Panc1 (cell line): ENCODE results near the gene OLFML1. TPM values are rescaled to one million over a fixed set of nuclear protein-coding genes. Genes with fewer than 3 reads are reported as not detected.

Experiments
- ATAC-seq: fragments of 200-7000 bp; cut with Tn5 transposase; 2 replicates; pipeline ENCODE4 v1.9.1; 2020; ENCODE audit warnings: mild to moderate bottlenecking, moderate library complexity
- BruUV-seq: library from RNA; stranded (reverse); fragments of 400-500 nt; replicated peaks from 2 replicates; lab custom pipeline; 2021; lab: Mats Ljungman, UMichigan
- CTCF ChIA-PET: fragments of 300-600 bp; sonication (Branson Sonifier 250); formaldehyde crosslinking; loops from one replicate; lab custom pipeline; 2022; ENCODE audit warnings: antibody characterized with exemption; lab: Charles Lee
- POLR2A ChIA-PET: fragments of 300-600 bp; sonication (Branson Sonifier 250); formaldehyde crosslinking; loops from one replicate; lab custom pipeline; 2022; ENCODE audit warnings: antibody characterized with exemption; lab: Charles Lee
- DNase-seq: peaks from one replicate; pipeline ENCODE4 v3.0.0-alpha.2; 2010; ENCODE audit warnings: low read depth, low spot score
- H3K27ac ChIP-seq: 2 replicates; pipeline ENCODE4 v1.5.1; 2011; ENCODE audit warnings: mild to moderate bottlenecking, low read length, inconsistent platforms
- H3K27me3 ChIP-seq: fragments of 200-500 bp; sonication (Bioruptor generic); 2 replicates; pipeline ENCODE4 v1.6.0; 2014; ENCODE audit warnings: low read length, inconsistent platforms; ENCODE audit not compliant: control insufficient read depth, insufficient read depth
- H3K36me3 ChIP-seq: fragments of 200-500 bp; sonication (Bioruptor generic); 2 replicates; pipeline ENCODE4 v1.5.1; 2014; ENCODE audit warnings: inconsistent platforms, mild to moderate bottlenecking, low read length, moderate library complexity; ENCODE audit not compliant: control insufficient read depth, insufficient read depth
- H3K4me1 ChIP-seq: 2 replicates; pipeline ENCODE4 v1.5.1; 2011; ENCODE audit warnings: inconsistent platforms, mild to moderate bottlenecking, low read length, moderate library complexity; ENCODE audit not compliant: control insufficient read depth, insufficient read depth
- H3K4me3 ChIP-seq, 2 experiments: 2 replicates each; pipeline ENCODE4 v1.5.1; 2011 to 2012; ENCODE audit warnings: low read depth in 2 of 2, low read length in 2 of 2, mild to moderate bottlenecking in 2 of 2, inconsistent platforms in 1 of 2, moderate library complexity in 1 of 2
- H3K9me3 ChIP-seq: fragments of 200-500 bp; sonication (Bioruptor generic); 2 replicates; pipeline ENCODE4 v1.5.1; 2014; ENCODE audit warnings: low read depth, mild to moderate bottlenecking, inconsistent platforms, low read length, moderate library complexity; ENCODE audit not compliant: control insufficient read depth, insufficient read depth
- POLR2AphosphoS5 ChIP-seq: IDR thresholded peaks from 2 replicates; pipeline ENCODE4 v1.6.1; 2012; ENCODE audit warnings: mild to moderate bottlenecking, low read depth, low read length, moderate library complexity
- REST ChIP-seq, 2 experiments: IDR thresholded peaks; 2 replicates each; pipeline ENCODE4 v1.6.1; 2011 to 2012; ENCODE audit warnings: low read depth in 2 of 2, control low read depth in 1 of 2, low read length in 1 of 2, mild to moderate bottlenecking in 1 of 2, moderate library complexity in 1 of 2; ENCODE audit not compliant: insufficient read depth in 1 of 2
- SIN3A ChIP-seq: IDR thresholded peaks from 2 replicates; pipeline ENCODE4 v1.6.1; 2012; ENCODE audit warnings: low read depth, mild to moderate bottlenecking, low read length, moderate library complexity, borderline replicate concordance; ENCODE audit not compliant: insufficient read depth
- TCF7L2 ChIP-seq: IDR thresholded peaks from 2 replicates; pipeline ENCODE4 v1.6.1; 2011; ENCODE audit warnings: mild to moderate bottlenecking, low read depth, low read length, inconsistent platforms
- in situ Hi-C: cut with HindIII; loops from 2 replicates; pipeline ENCODE4 v1.10.0; 2016; ENCODE audit warnings: low sequenced_read_pairs, low pct_unique_long_range_greater_than_20kb
- intact Hi-C: fragments of 100-400 bp; cut with micrococcal nuclease; formaldehyde crosslinking; loops from one replicate; pipeline ENCODE4 v1.10.0; 2022; ENCODE audit not compliant: unreplicated experiment
- total RNA-seq: library from RNA; stranded (reverse); gene quantifications from one replicate; pipeline ENCODE4 v1.2.1, GENCODE V29; 2021; ENCODE audit not compliant: unreplicated experiment
- TF ChIP-seq, protein P1 (sequence below): fragments of 450-650 bp; IDR thresholded peaks from 2 replicates; pipeline ENCODE4 v1.5.1; 2017; ENCODE audit warnings: mild to moderate bottlenecking

OLFML1 gene
- total RNA-seq, 1 experiment from 2014 or later = not detected

DNA sequence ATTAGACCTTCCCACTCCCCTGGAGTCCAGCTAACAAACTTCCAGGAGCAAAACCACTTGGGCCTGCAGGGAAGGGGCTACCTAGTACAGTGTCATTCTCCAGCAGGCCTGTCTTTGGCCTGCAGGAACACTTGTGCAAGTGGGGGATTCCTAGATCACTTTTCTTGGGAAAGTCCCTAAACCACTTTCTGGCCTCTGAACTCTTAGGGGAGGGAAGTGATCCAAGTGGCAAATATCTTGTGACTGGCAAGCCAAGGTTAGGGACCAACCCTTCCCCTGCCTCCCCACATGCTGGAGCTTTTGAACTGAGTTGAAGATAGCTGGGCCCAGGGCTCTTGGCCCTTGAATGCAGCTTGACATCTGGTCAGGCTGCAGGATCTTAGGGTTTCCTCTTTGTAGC is 45.7 kb downstream of the OLFML1 start:
- no peak for DNase-seq
- TF ChIP-seq, protein P1, sequence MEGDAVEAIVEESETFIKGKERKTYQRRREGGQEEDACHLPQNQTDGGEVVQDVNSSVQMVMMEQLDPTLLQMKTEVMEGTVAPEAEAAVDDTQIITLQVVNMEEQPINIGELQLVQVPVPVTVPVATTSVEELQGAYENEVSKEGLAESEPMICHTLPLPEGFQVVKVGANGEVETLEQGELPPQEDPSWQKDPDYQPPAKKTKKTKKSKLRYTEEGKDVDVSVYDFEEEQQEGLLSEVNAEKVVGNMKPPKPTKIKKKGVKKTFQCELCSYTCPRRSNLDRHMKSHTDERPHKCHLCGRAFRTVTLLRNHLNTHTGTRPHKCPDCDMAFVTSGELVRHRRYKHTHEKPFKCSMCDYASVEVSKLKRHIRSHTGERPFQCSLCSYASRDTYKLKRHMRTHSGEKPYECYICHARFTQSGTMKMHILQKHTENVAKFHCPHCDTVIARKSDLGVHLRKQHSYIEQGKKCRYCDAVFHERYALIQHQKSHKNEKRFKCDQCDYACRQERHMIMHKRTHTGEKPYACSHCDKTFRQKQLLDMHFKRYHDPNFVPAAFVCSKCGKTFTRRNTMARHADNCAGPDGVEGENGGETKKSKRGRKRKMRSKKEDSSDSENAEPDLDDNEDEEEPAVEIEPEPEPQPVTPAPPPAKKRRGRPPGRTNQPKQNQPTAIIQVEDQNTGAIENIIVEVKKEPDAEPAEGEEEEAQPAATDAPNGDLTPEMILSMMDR = no peak
- TF ChIP-seq REST (IDR thresholded peaks at IDR 0.05; ENCODE audit: insufficient read depth in 1 of 2, low read depth in 2 of 2, low read length in 1 of 2) (no peak), POLR2AphosphoS5 (no peak), SIN3A (no peak), TCF7L2 (no peak)
- Histone ChIP-seq H3K27ac (no peak overlapping the region), H3K36me3 (no peaks in the 10 kb centered on the region), H3K27me3 (no peaks in the 10 kb centered on the region), H3K9me3 (no peaks in the 10 kb centered on the region), H3K4me3 (no peak overlapping the region), H3K4me1 (no peaks in the 10 kb centered on the region)
- ChIA-PET CTCF (interaction anchor here (1.3 kb wide), 1 partner anchor 40 kb away, joined by 4 read pairs; no protein-coding TSS in a partner anchor), POLR2A (no interaction called here)
- ATAC-seq = no peak
- intact Hi-C loops (no loop called here), in situ Hi-C loops (no loop called here)
- BruUV-seq = no TSS peak

DNA sequence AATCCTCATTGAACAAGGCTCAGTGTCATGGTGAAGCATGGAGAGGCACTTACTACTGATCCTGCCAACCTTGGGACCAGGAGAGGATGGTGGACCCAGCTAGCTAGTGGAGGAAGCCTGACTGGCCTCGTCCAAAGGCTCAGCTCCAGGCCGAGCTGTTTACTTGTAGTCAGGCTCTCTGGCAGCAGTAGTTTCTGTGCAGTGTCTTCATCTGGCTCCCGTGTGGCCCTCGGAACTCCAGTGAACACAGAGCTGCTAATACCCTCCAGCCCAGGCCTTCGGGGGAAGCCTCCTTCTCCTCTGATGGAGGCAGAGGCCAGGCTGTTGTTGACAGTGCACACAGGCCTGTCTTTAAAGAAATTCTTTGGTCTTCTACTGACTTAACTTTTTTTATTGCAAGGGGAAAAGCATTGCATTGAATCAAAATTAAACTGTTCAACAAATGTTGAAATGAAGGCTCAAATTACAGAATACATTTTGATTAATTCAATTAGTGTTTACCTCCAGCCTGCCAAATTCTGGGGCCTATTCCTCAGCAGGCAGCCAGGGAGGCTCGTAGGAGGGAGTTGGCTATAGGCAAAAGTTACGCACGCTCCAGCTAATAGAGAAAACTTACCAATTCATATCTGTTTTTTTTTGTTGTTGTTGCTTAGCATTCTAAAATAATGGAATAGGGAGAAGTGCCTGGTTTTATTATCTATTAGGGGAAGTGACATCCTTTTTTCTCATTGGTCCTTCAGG is 47.3 kb downstream of the OLFML1 start:
- H3K9me3 ChIP-seq = no peaks in the 10 kb centered on the region
- ATAC-seq (no peak), DNase-seq (no peak)
- H3K36me3 ChIP-seq = no peaks in the 10 kb centered on the region
- intact Hi-C loops = no loop called here
- in situ Hi-C loops = no loop called here
- TF ChIP-seq POLR2AphosphoS5 (no peak), TCF7L2 (no peak), SIN3A (no peak), REST (IDR thresholded peaks at IDR 0.05; ENCODE audit: insufficient read depth in 1 of 2, low read depth in 2 of 2, low read length in 1 of 2) (no peak)
- TF ChIP-seq, protein P1 = no peak
- H3K27ac ChIP-seq = no peak overlapping the region
- no peak overlapping the region for H3K4me3 ChIP-seq
- BruUV-seq = no TSS peak
- ChIA-PET POLR2A (no interaction called here), CTCF (no interaction called here)
- H3K27me3 ChIP-seq = no peaks in the 10 kb centered on the region
- H3K4me1 ChIP-seq = no peaks in the 10 kb centered on the region
